HCT116 (cell line): ENCODE data around the gene CSNK1D. TPM values are rescaled to one million over a fixed set of nuclear protein-coding genes. Genes with fewer than 3 reads are reported as not detected.

Experiments
- ATAC-seq: fragments of 200-7000 bp; cut with Tn5 transposase; 2 replicates; pipeline ENCODE4 v1.9.1; 2020; ENCODE audit warnings: mild to moderate bottlenecking, moderate library complexity
- BruUV-seq: library from RNA; stranded (reverse); fragments of 400-500 nt; replicated peaks from 2 replicates; lab custom pipeline; 2021; lab: Mats Ljungman, UMichigan
- CTCF ChIA-PET: fragments of 300-600 bp; sonication (Branson Sonifier 250); formaldehyde crosslinking; loops from one replicate; lab custom pipeline; 2021; ENCODE audit warnings: antibody characterized with exemption; lab: Charles Lee
- POLR2A ChIA-PET: fragments of 300-600, 350-600 bp; sonication (Branson Sonifier 250); formaldehyde crosslinking; loops from one replicate; lab custom pipeline; 2021; ENCODE audit warnings: antibody characterized with exemption; lab: Charles Lee
- RAD21 ChIA-PET, 2 experiments: fragments of 300-600 bp; sonication (Branson Sonifier 250); formaldehyde crosslinking; loops; one replicate each; lab custom pipeline; 2023; ENCODE audit warnings: low total read pairs in 2 of 2; ENCODE audit not compliant: uncharacterized antibody in 2 of 2, unreplicated experiment in 2 of 2, low non-redundant PET in 1 of 2; lab: Charles Lee
- DNase-seq: peaks from one replicate; pipeline ENCODE4 v3.0.0-alpha.2; 2010; ENCODE audit warnings: low read depth, low spot score
- H2AFZ ChIP-seq: fragments of 200-600 bp; shearing (Covaris generic), sonication (generic); 2 replicates; pipeline ENCODE4 v1.6.1; 2017; ENCODE audit warnings: low read depth, mixed run types, mixed read lengths, antibody characterized with exemption, low read length; ENCODE audit not compliant: poor library complexity, severe bottlenecking
- H3K27ac ChIP-seq: 2 replicates; pipeline ENCODE4 v1.5.1; 2012; ENCODE audit warnings: low read depth, low read length
- H3K27me3 ChIP-seq: fragments of 200-600 bp; sonication (generic); 2 replicates; pipeline ENCODE4 v1.6.1; 2016; ENCODE audit warnings: mixed run types, low read length, mixed read lengths; ENCODE audit not compliant: insufficient read depth
- H3K36me3 ChIP-seq, 2 experiments: fragments of 200-500 bp in 1 of 2; fragments of 200-600 bp in 1 of 2; sonication (Bioruptor generic) in 1 of 2; sonication (generic) in 1 of 2; 2 replicates each; pipeline versions ENCODE4 v1.5.1 to v1.6.1; 2014 to 2016; ENCODE audit warnings: low read length in 2 of 2, inconsistent platforms in 1 of 2, mixed read lengths in 1 of 2, mixed run types in 1 of 2; ENCODE audit not compliant: insufficient read depth in 2 of 2, control insufficient read depth in 1 of 2
- H3K4me1 ChIP-seq, 2 experiments: fragments of 200-600 bp in 1 of 2; sonication (generic) in 1 of 2; 2 replicates each; pipeline versions ENCODE4 v1.5.1 to v1.6.1; 2012 to 2017; ENCODE audit warnings: low read length in 2 of 2, inconsistent platforms in 1 of 2, mild to moderate bottlenecking in 1 of 2, mixed read lengths in 1 of 2, mixed run types in 1 of 2, moderate library complexity in 1 of 2; ENCODE audit not compliant: insufficient read depth in 2 of 2, control insufficient read depth in 1 of 2
- H3K4me2 ChIP-seq: fragments of 200-600 bp; sonication (generic); 2 replicates; pipeline ENCODE4 v1.6.1; 2017; ENCODE audit warnings: mixed run types, low read length, mixed read lengths
- H3K4me3 ChIP-seq, 2 experiments: fragments of 200-600 bp in 1 of 2; sonication (generic) in 1 of 2; replicated peaks in 1 of 2; 2 replicates each; pipeline ENCODE4 v1.5.1; 2011 to 2016; ENCODE audit warnings: low read length in 2 of 2, control low read depth in 1 of 2, low read depth in 1 of 2, mild to moderate bottlenecking in 1 of 2, mixed read lengths in 1 of 2, mixed run types in 1 of 2
- H3K79me2 ChIP-seq: fragments of 200-600 bp; sonication (generic); 2 replicates; pipeline ENCODE4 v1.6.1; 2017; ENCODE audit warnings: mild to moderate bottlenecking, mixed run types, low read length, moderate library complexity, mixed read lengths; ENCODE audit not compliant: insufficient read depth
- H3K9ac ChIP-seq: fragments of 200-600 bp; sonication (generic); 2 replicates; pipeline ENCODE4 v1.6.1; 2016; ENCODE audit warnings: low read length, mixed read lengths
- H3K9me2 ChIP-seq: fragments of 200-600 bp; sonication (generic), shearing (Covaris generic); 2 replicates; pipeline ENCODE4 v1.6.1; 2017; ENCODE audit warnings: mixed run types, mild to moderate bottlenecking, moderate library complexity; ENCODE audit not compliant: insufficient read depth
- H3K9me3 ChIP-seq, 2 experiments: fragments of 200-500 bp in 1 of 2; fragments of 200-600 bp in 1 of 2; sonication (Bioruptor generic) in 1 of 2; sonication (generic) in 1 of 2; 2 replicates each; pipeline ENCODE4 v1.6.1; 2014 to 2017; ENCODE audit warnings: low read length in 2 of 2, mixed read lengths in 2 of 2, inconsistent platforms in 1 of 2, low read depth in 1 of 2, mild to moderate bottlenecking in 1 of 2, mixed run types in 1 of 2, moderate library complexity in 1 of 2; ENCODE audit not compliant: control insufficient read depth in 1 of 2, insufficient read depth in 1 of 2
- H4K20me1 ChIP-seq: fragments of 200-600 bp; sonication (generic), shearing (Covaris generic); 2 replicates; pipeline ENCODE4 v1.6.1; 2017; ENCODE audit warnings: mixed run types, mild to moderate bottlenecking, moderate library complexity; ENCODE audit not compliant: insufficient read depth
- RAD21 ChIP-seq: IDR thresholded peaks from 2 replicates; pipeline ENCODE4 v1.6.1; 2012; ENCODE audit warnings: low read depth, mild to moderate bottlenecking
- intact Hi-C: fragments of 100-400 bp; cut with micrococcal nuclease; formaldehyde crosslinking; loops from 2 replicates; pipeline ENCODE4 v1.10.0; 2022
- total RNA-seq: library from RNA; stranded (reverse); gene quantifications from one replicate; pipeline ENCODE4 v1.2.1, GENCODE V29; 2021; ENCODE audit not compliant: unreplicated experiment
- TF ChIP-seq, protein P1 (sequence below): IDR thresholded peaks from 2 replicates; pipeline ENCODE4 v1.6.1; 2012; ENCODE audit warnings: low read depth

CSNK1D gene
- total RNA-seq, 1 experiment from 2014 or later = 176 TPM

DNA sequence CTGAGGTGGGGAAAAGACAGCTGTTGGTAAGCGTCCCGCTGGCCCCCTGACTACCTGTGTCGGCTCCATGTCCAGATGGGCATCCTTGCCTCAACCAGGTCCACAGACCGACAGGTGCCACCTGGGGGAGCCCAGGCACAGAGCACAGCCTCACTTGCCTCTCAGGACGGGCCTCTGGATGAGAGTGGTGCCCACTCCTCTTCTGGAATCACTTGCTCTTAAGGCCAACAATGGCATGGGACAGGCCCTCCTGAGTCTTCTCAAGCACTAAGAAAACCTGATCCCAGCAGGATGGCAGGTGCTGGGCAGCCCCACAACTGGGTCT, 27.5 kb downstream of the CSNK1D start:
- CTCF ChIA-PET = no interaction called here
- peak overlapping the region; percentile 55 for H3K9ac ChIP-seq

More for the DNA sequence above, 27.5 kb downstream of the CSNK1D start:
- no peak overlapping the region for H3K4me3 ChIP-seq
- H2AFZ ChIP-seq = no peak overlapping the region
- no TSS peak for BruUV-seq
- ChIA-PET RAD21 (no interaction called here), POLR2A (interaction anchor here (1.0 kb wide), 1 partner anchor 55 kb away, joined by 3 read pairs; no protein-coding TSS in a partner anchor)
- intact Hi-C loops = loop anchor here (1.0 kb wide), 1 partner anchor 168 kb away; no protein-coding TSS in a partner anchor
- no peak for ATAC-seq
- H3K27me3 ChIP-seq = no peaks in the 10 kb centered on the region
- peak overlapping the region; percentile 75 for H3K27ac ChIP-seq
- no peak for DNase-seq
- H3K4me1 ChIP-seq = peaks cover 21 to 49% of the 10 kb centered on the region in 2 experiments
- peaks cover 75% of the 10 kb centered on the region for H3K79me2 ChIP-seq
- peaks cover 24% of the 10 kb centered on the region; the same call in 1 of the 2 replicates for H4K20me1 ChIP-seq
- H3K4me2 ChIP-seq = peak overlapping the region; percentile 70
- peaks cover 41 to 83% of the 10 kb centered on the region in 2 experiments for H3K36me3 ChIP-seq
- H3K9me3 ChIP-seq = no peaks in the 10 kb centered on the region
- TF ChIP-seq, protein P1, sequence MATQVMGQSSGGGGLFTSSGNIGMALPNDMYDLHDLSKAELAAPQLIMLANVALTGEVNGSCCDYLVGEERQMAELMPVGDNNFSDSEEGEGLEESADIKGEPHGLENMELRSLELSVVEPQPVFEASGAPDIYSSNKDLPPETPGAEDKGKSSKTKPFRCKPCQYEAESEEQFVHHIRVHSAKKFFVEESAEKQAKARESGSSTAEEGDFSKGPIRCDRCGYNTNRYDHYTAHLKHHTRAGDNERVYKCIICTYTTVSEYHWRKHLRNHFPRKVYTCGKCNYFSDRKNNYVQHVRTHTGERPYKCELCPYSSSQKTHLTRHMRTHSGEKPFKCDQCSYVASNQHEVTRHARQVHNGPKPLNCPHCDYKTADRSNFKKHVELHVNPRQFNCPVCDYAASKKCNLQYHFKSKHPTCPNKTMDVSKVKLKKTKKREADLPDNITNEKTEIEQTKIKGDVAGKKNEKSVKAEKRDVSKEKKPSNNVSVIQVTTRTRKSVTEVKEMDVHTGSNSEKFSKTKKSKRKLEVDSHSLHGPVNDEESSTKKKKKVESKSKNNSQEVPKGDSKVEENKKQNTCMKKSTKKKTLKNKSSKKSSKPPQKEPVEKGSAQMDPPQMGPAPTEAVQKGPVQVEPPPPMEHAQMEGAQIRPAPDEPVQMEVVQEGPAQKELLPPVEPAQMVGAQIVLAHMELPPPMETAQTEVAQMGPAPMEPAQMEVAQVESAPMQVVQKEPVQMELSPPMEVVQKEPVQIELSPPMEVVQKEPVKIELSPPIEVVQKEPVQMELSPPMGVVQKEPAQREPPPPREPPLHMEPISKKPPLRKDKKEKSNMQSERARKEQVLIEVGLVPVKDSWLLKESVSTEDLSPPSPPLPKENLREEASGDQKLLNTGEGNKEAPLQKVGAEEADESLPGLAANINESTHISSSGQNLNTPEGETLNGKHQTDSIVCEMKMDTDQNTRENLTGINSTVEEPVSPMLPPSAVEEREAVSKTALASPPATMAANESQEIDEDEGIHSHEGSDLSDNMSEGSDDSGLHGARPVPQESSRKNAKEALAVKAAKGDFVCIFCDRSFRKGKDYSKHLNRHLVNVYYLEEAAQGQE = no peak
- TF ChIP-seq RAD21 = peak; percentile 13; the same call in 1 of the 2 replicates
- no peaks in the 10 kb centered on the region for H3K9me2 ChIP-seq
